Activated naive CD8-positive, alpha-beta T cell treated with anti-CD3 and anti-CD28 coated beads, Interleukin-2, amount 50 U/mL, for 16 hours (primary cell): ENCODE results near the gene SGPP1.
"Not testable (repeated sequence)": the region's sequence is repeated elsewhere in the genome, so short reads cannot be mapped to it uniquely, and the experiment has no call there.

Experiments
- DNase-seq: peaks from one replicate; pipeline ENCODE4 v3.0.0-alpha.2; 2020; ENCODE audit warnings: low read depth, low spot score

The SGPP1 gene, protein sequence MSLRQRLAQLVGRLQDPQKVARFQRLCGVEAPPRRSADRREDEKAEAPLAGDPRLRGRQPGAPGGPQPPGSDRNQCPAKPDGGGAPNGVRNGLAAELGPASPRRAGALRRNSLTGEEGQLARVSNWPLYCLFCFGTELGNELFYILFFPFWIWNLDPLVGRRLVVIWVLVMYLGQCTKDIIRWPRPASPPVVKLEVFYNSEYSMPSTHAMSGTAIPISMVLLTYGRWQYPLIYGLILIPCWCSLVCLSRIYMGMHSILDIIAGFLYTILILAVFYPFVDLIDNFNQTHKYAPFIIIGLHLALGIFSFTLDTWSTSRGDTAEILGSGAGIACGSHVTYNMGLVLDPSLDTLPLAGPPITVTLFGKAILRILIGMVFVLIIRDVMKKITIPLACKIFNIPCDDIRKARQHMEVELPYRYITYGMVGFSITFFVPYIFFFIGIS

DNA sequence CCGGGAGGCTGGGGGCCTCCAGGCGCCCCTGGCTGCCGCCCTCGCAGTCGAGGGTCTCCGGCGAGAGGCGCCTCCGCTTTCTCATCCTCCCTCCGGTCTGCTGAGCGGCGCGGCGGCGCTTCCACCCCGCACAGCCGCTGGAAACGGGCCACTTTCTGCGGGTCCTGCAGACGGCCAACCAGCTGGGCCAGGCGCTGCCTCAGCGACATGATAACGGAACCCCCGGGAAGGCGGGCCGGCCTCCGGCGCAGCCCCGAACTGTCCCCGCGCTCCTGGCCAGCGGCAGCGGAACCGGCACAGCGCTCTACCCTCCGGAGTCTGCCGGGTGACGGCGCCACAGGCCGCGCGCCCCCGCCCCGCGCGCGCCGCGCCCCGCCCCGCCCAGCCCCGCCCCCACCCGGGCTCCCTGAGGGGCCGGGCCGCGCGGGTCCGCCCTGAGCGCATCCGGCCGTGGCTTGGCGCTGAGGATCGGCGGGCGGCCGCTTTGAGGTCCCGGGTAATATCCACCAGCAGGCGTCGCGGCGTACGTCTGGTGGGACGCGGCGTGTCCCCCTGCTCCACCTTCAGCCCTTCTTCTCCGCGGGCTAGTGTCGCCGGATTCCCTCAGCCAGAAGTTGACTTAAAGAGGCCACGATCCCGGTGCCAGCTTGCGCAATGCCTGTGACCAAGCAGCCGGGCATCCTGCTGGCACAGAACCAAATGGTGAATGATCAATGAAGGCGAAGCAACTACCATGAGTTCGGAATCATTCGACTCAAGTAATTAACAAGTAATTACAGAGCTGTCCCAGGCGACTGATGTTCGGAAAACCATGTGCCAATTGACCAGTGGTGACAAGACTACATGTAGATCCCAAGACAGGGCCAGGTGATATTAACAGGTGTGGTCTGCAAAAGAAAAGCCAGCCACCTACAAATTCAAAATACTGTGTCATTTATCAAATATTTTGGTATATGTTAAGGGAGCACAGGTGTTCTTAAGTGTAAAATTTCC, at the start of gene SGPP1:
TSS of gene SGPP1 (minus strand) at position 330 of the 993 bp plus-strand sequence. CDS start at position 209, 121 bp downstream.
- DNase-seq, result peak; percentile 38

- no peak for DNase-seq
Measured at GRCh38 chr14:63777024-63777423, 49.2 kb upstream of the SGPP1 start.

- no peak for DNase-seq
Measured at GRCh38 chr14:63773504-63773903, 45.6 kb upstream of the SGPP1 start.

- no peak for DNase-seq
Measured at GRCh38 chr14:63770187-63770807, 42.4 kb upstream of the SGPP1 start.

GRCh38 chr14:63766611-63767010, 38.7 kb upstream of the SGPP1 start:
- no peak for DNase-seq

GRCh38 chr14:63764620-63765139, 36.8 kb upstream of the SGPP1 start:
- DNase-seq, result no peak

GRCh38 chr14:63764103-63764502, 36.2 kb upstream of the SGPP1 start:
- DNase-seq, result no peak

- no peak for DNase-seq
Measured at GRCh38 chr14:63761351-63762117, 33.7 kb upstream of the SGPP1 start.

GRCh38 chr14:63760014-63760413, 32.1 kb upstream of the SGPP1 start:
- no peak for DNase-seq

DNA sequence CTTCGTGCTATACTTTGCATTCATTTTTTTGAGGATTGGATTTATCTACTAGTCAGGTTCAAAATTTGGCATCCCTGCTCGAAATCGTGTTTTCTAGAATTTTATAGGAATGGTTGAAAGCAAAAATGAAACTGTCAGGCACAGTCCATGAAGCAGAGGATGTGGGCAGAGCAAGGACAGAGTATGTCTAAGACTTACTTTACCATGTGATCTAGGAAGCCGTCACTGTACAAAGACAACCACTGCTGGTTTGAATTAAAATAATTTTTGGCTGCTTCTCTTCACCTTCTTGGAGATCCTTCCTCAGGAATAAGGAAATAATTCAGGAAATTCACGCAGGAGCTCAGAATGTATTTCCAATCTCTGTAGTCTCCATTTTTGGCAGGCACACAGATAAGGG, 31.6 kb upstream of the SGPP1 start:
- DNase-seq, result no peak

GRCh38 chr14:63757211-63757610, 29.3 kb upstream of the SGPP1 start:
- no peak for DNase-seq

DNA sequence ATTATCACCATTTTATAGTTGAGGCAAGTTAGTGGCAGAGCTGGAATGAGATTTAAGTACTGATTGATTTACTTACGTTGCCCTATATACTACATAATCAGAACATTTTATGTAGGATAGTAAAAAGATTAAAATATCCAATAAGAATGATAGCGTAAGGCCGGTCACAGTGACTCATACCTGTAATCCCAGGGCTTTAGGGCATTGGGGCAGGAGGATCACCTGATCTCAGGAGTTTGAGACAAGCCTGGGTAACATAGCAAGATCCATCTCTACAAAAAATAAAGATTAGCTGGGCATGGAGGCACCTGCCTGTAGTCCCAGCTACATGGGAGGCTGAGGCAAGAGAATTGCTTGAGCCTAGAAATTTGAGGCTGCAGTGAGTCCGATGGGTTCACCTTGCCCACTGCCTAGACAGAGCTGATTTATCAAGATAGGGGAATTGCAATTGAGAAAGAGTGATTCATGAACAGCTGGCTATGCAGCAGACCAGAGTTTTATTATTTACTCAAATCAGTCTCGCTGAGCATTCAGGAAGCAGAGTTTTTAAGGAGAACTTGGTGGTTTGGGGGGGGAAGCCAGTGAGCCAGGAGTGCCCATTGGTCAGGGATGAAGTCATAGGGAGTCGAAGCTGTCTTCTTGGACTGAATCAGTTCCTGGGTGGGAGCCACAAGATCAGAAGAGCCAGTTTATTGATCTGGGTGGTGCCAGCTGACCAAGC, 24.7 kb upstream of the SGPP1 start:
- no peak for DNase-seq

GRCh38 chr14:63751076-63751475, 23.2 kb upstream of the SGPP1 start:
- DNase-seq, result not testable (repeated sequence)

DNA sequence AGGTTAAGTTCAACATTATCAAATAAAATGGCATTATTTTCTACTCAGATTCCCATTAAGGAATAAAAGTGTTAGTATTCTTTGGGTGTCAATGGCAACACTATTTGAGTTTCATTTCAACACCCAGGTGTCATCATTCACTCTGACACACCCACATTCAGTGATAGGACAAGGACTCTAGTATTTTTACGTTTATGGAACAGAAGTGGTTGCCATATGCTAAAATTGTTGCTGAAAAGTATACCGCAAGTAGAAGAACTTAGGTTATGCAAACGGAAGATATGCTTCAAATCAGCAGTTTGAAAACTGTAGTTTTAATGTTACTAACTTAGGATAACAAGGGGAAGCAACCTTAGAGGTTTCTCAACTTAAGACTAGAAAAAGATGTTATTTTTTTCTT, 20.0 kb upstream of the SGPP1 start:
- no peak for DNase-seq

DNA sequence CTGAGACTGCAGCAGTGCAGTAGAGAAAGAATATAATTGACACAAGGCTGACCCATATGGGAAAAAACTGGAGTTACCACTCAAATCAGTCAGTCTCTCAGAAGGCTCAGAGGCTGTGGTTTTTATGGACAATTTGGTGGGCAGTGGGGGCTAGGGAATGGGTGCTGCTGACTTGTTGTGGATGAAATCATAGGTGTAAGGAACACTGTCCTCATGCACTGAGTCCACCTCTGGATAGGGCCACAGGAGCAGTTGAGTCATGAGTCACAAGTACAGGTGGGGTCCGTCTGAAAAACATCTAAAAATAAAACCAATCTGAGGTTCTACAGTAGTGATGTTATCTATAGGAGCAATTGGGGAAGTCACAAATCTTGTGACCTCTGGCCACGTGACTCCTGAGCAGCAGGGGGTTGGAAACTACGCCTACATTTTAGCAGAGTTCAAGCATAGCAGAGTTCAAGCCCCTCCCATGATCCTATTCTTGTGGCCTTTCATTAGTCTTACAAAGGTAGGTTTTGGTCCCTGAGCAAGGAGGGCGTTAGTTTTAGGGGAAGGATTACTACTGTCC, 18.1 kb upstream of the SGPP1 start:
- DNase-seq, result no peak

DNA sequence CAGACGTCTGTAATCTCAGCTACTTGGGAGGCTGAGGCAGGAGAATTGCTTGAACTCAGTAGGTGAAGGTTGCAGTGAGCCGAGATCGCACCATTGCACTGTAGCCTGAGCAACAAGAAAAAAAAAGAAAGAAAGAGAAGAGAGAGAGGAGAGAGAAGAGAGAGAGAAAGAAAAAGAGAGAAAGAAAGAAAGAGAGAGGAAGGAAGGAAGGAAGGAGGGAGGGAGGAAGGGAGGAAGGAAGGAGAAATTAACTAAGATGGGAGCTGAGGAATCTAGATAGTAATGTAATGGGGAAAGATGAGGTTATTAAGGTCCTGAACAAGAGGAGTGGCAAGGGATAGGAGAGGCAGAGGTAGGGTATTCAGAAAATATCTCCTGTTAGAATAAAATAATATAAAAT, 17.4 kb upstream of the SGPP1 start:
- no peak for DNase-seq

GRCh38 chr14:63737582-63738006, 9.7 kb upstream of the SGPP1 start:
- DNase-seq, result no peak

DNA sequence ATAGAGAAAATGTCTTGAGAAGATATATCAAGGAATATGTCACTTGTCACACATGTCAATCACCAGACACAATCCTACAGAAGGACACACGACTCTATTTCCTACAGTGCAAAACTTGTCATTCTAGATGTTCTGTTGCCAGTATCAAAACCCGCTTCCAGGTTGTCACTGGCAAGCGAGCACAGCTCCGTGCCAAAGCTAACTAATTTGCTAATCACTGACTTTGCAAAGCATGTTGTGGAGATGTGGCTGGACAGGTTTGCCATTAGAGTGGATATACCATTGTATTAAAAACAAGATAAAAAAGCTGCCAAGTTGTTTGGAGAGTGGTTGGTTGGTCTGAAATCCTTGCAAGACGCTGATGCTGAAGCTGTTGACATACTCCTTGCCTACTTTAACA, 7.9 kb upstream of the SGPP1 start:
- no peak for DNase-seq

GRCh38 chr14:63730659-63731058, 2.8 kb upstream of the SGPP1 start:
- DNase-seq, result no peak

DNA sequence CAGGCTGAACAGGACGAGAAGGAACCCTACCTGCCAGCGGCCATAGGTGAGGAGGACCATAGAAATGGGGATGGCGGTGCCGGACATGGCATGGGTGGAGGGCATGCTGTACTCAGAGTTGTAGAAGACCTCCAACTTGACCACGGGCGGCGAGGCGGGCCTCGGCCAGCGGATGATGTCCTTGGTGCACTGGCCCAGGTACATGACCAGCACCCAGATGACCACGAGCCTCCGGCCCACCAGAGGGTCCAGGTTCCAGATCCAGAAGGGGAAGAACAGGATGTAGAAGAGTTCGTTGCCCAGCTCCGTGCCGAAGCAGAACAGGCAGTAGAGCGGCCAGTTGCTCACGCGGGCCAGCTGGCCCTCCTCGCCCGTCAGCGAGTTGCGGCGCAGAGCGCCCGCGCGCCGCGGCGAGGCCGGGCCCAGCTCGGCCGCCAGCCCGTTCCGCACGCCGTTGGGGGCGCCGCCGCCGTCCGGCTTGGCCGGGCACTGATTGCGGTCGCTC, 582 bp downstream of the SGPP1 start:
- DNase-seq, result no peak
